Spleen (tissue), 11 donors: ENCODE data around the gene TYMP. TPM values are rescaled to one million over a fixed set of nuclear protein-coding genes. Genes with fewer than 3 reads are reported as not detected.

Experiments used
- DNase-seq: peaks from one replicate; pipeline ENCODE4 v3.0.0-alpha.2; 2020
- H3K27ac ChIP-seq, 8 donors: fragments of 200-600 bp; sonication (generic) in 7 of 8; 1 replicate in 4 of 8; 2 replicates in 4 of 8; pipeline versions ENCODE4 v1.5.0 to v1.8.0; 2016 to 2021; ENCODE audit warnings: inconsistent platforms in 4 of 8, mild to moderate bottlenecking in 4 of 8, moderate library complexity in 1 of 8
- H3K27me3 ChIP-seq, 7 donors: fragments of 200-600 bp; sonication (generic) in 6 of 7; replicated peaks in 1 of 7; 1 replicate in 4 of 7; 2 replicates in 3 of 7; pipeline versions ENCODE4 v1.5.0 to v1.8.0; 2016 to 2021; ENCODE audit warnings: inconsistent platforms in 3 of 7, mild to moderate bottlenecking in 1 of 7
- H3K36me3 ChIP-seq, 6 donors: fragments of 200-600 bp; sonication (generic) in 5 of 6; 1 replicate in 4 of 6; 2 replicates in 2 of 6; pipeline versions ENCODE4 v1.5.0 to v1.8.0; 2016 to 2021; ENCODE audit warnings: inconsistent platforms in 2 of 6
- H3K4me1 ChIP-seq, 6 donors: fragments of 200-600 bp; sonication (generic) in 5 of 6; 1 replicate in 3 of 6; 2 replicates in 3 of 6; pipeline versions ENCODE4 v1.5.0 to v1.8.0; 2016 to 2021; ENCODE audit warnings: inconsistent platforms in 3 of 6
- H3K4me3 ChIP-seq, 8 donors: fragments of 200-600 bp; sonication (generic) in 7 of 8; 1 replicate in 4 of 8; 2 replicates in 4 of 8; pipeline versions ENCODE4 v1.5.0 to v1.8.0; 2016 to 2021; ENCODE audit warnings: inconsistent platforms in 4 of 8, mild to moderate bottlenecking in 4 of 8, moderate library complexity in 2 of 8
- H3K9me3 ChIP-seq, 8 donors: fragments of 200-600 bp; sonication (generic) in 7 of 8; 1 replicate in 4 of 8; 2 replicates in 4 of 8; pipeline versions ENCODE4 v1.5.0 to v1.8.0; 2016 to 2021; ENCODE audit warnings: inconsistent platforms in 4 of 8
- CTCF ChIP-seq, 11 experiments: fragments of 200-600 bp in 7 of 11; fragments of 450-650 bp in 4 of 11; sonication (generic) in 4 of 11; IDR thresholded peaks in 8 of 11; conservative IDR thresholded peaks in 3 of 11; 1 replicate in 7 of 11; 2 replicates in 4 of 11; pipeline versions ENCODE4 v1.4.0 to v1.8.0; 2016 to 2021; ENCODE audit warnings: antibody characterized with exemption in 11 of 11, inconsistent platforms in 4 of 11, mild to moderate bottlenecking in 1 of 11
- POLR2A ChIP-seq, 3 donors: fragments of 450-650 bp; IDR thresholded peaks; one replicate each; pipeline ENCODE4 v1.5.1; 2017; ENCODE audit warnings: antibody characterized with exemption in 3 of 3, mild to moderate bottlenecking in 1 of 3
- POLR2AphosphoS5 ChIP-seq, 3 donors: sonication (generic); formaldehyde crosslinking; IDR thresholded peaks; one replicate each; pipeline ENCODE4 v1.5.1; 2017; ENCODE audit warnings: antibody characterized with exemption in 3 of 3
- WGBS, 5 donors: extraction: QIAGEN DNeasy Blood & Tissue Kit in 3 of 5; methylation state at CpG; one replicate each; pipeline versions ENCODE4 v1.1.5 to v1.1.7; 2013 to 2018; 5-methylcytosine and 5-hydroxymethylcytosine counted together
- intact Hi-C: fragments of 100-400 bp; cut with DNase I; formaldehyde crosslinking; loops from one replicate; pipeline ENCODE4 v1.15.0; 2023; ENCODE audit warnings: low total_unique reads
- polyA plus RNA-seq, 3 donors: library from polyadenylated mRNA; stranded (reverse); fragments of 200-250 nt; gene quantifications; one replicate each; pipeline ENCODE4 v1.2.1, GENCODE V29; 2013
- total RNA-seq, 7 donors: library from RNA; depleted of rRNA in 3 of 7; stranded (reverse); fragments of >200 nt in 3 of 7; fragmentation: NEBNext Ultra II Directional in 4 of 7; extraction: Animal tissue kit (Norgen Biotek cat#: 25700) in 4 of 7; gene quantifications; one replicate each; pipeline versions ENCODE4 v1.1.0 to v1.2.1, GENCODE V29; 2016 to 2021
- donor health status: healthy with polysubstance abuse.
- donor health status: DM: no; HTN: no; CAD: no; lungs with moderate emphysema.
- donor health status: DM: no; HTN: no; CAD: no.
- donor health status: Bipolar disorder and iron deficiency.
- donor health status: healthy.
- donor health status: DM: no; HTN: no; CAD: no.
- donor health status: DM: yes; HTN: yes; CAD: no.

Gene TYMP
- total and polyA plus RNA-seq, 10 donors, result 73.7 to 284 (median 145) TPM

- Histone ChIP-seq H3K4me1 (peaks cover 10 to 46% (median 29%) of the 10 kb centered on the region in 6 donors), H3K9me3 (no peaks in the 10 kb centered on the region), H3K4me3 (no peak overlapping the region), H3K27ac (no peak overlapping the region), H3K36me3 (no peaks in the 10 kb centered on the region), H3K27me3 (peaks cover 0 to 31% (median 14%) of the 10 kb centered on the region in 7 donors)
- TF ChIP-seq CTCF (IDR thresholded peaks at IDR 0.05 in 8 of 11, conservative IDR thresholded peaks at IDR 0.05 in 3 of 11), result no peak
- no peak for TF ChIP-seq POLR2A (IDR thresholded peaks at IDR 0.05)
- WGBS, 5 donors, result 94 to 96% (median 95%) methylated on average over 10 to 11 of the region's 11 CpGs
- peak; percentile 73 for DNase-seq
- intact Hi-C loops, result no loop called here
Observed at GRCh38 chr22:50551160-50551752, 21.4 kb upstream of the TYMP start.

GRCh38 chr22:50550395-50550794, 20.6 kb upstream of the TYMP start:
- peaks cover 0 to 34% (median 14%) of the 10 kb centered on the region in 7 donors for H3K27me3 ChIP-seq
- 90 to 97% (median 92%) methylated on average over 7 to 8 of the region's 8 CpGs for whole genome bisulfite sequencing, 5 donors
- DNase-seq, result peak; percentile 74
- no peak overlapping the region for H3K4me3 ChIP-seq
- TF ChIP-seq CTCF (IDR thresholded peaks at IDR 0.05 in 8 of 11, conservative IDR thresholded peaks at IDR 0.05 in 3 of 11) (no peak), POLR2A (IDR thresholded peaks at IDR 0.05) (no peak), POLR2AphosphoS5 (IDR thresholded peaks at IDR 0.05) (no peak)
- H3K36me3 ChIP-seq, result no peaks in the 10 kb centered on the region
- H3K27ac ChIP-seq, result no peak overlapping the region
- intact Hi-C loops, result no loop called here
- H3K4me1 ChIP-seq, result peaks cover 10 to 55% (median 34%) of the 10 kb centered on the region in 6 donors
- no peaks in the 10 kb centered on the region for H3K9me3 ChIP-seq

- peaks cover 0 to 34% (median 14%) of the 10 kb centered on the region in 7 donors for H3K27me3 ChIP-seq
Observed at GRCh38 chr22:50548921-50549790, 19.3 kb upstream of the TYMP start.

More at GRCh38 chr22:50548921-50549790, 19.3 kb upstream of the TYMP start:
- no peak for TF ChIP-seq CTCF (IDR thresholded peaks at IDR 0.05 in 8 of 11, conservative IDR thresholded peaks at IDR 0.05 in 3 of 11)
- TF ChIP-seq POLR2A (IDR thresholded peaks at IDR 0.05), result no peak
- no peak for TF ChIP-seq POLR2AphosphoS5 (IDR thresholded peaks at IDR 0.05)
- peak overlapping the region; percentile 37 to 87 (median 77) for H3K27ac ChIP-seq
- H3K4me3 ChIP-seq, result peak overlapping the region; percentile 26 to 70 (median 46)
- intact Hi-C loops, result no loop called here
- DNase-seq, result peak; percentile 84
- WGBS, 5 donors, result 56 to 89% (median 57%) methylated on average over 36 to 68 of the region's 68 CpGs
- H3K36me3 ChIP-seq, result no peaks in the 10 kb centered on the region
- no peaks in the 10 kb centered on the region for H3K9me3 ChIP-seq
- peaks cover 18 to 67% (median 45%) of the 10 kb centered on the region in 6 donors for H3K4me1 ChIP-seq
